B cell (primary cell): ENCODE measurements around the gene CCDC57. TPM values are rescaled to one million over a fixed set of nuclear protein-coding genes. Genes with fewer than 3 reads are reported as not detected.

Source experiments
- ATAC-seq: fragments of 200-7000 bp; cut with Tn5 transposase; one replicate; pipeline ENCODE4 v1.10.0; 2021; ENCODE audit warnings: low read depth, mild to moderate bottlenecking, moderate number of reproducible peaks, moderate library complexity
- CTCF ChIA-PET: fragments of 350-600 bp; sonication (Branson Sonifier 250); formaldehyde crosslinking; loops from one replicate; lab custom pipeline; 2021; ENCODE audit warnings: antibody characterized with exemption, inconsistent platforms; lab: Charles Lee
- POLR2A ChIA-PET: fragments of 350-600 bp; sonication (Branson Sonifier 250); formaldehyde crosslinking; loops from one replicate; lab custom pipeline; 2021; ENCODE audit warnings: antibody characterized with exemption; lab: Charles Lee
- DNase-seq: peaks from one replicate; pipeline ENCODE4 v3.0.0; 2013
- H2AFZ ChIP-seq: 2 replicates; pipeline ENCODE4 v1.6.1; 2012; ENCODE audit warnings: mild to moderate bottlenecking, low read depth, low read length; ENCODE audit not compliant: insufficient read depth, poor library complexity, severe bottlenecking
- H3K27ac ChIP-seq, 2 donors: 1 replicate in 1 of 2; 2 replicates in 1 of 2; pipeline ENCODE4 v1.5.1; 2012 to 2013; ENCODE audit warnings: low read length in 2 of 2, mild to moderate bottlenecking in 2 of 2, moderate library complexity in 1 of 2
- H3K27me3 ChIP-seq, 4 experiments: fragments of 200-600 bp in 1 of 4; sonication (generic) in 1 of 4; replicated peaks in 1 of 4; 1 replicate in 2 of 4; 2 replicates in 2 of 4; pipeline versions ENCODE4 v1.6.1 to v1.7.0; 2013 to 2016; ENCODE audit warnings: low read length in 3 of 4, mild to moderate bottlenecking in 2 of 4, mixed read lengths in 1 of 4, moderate library complexity in 1 of 4; ENCODE audit not compliant: insufficient read depth in 4 of 4, control insufficient read depth in 3 of 4; ENCODE audit errors: control extremely low read depth in 1 of 4
- H3K36me3 ChIP-seq, 2 experiments: replicated peaks in 1 of 2; 1 replicate in 1 of 2; 2 replicates in 1 of 2; pipeline versions ENCODE4 v1.6.1 to v1.7.1; 2013; ENCODE audit warnings: low read length in 1 of 2; ENCODE audit not compliant: insufficient read depth in 2 of 2, control insufficient read depth in 1 of 2; ENCODE audit errors: control extremely low read depth in 1 of 2, extremely low read depth in 1 of 2
- H3K4me1 ChIP-seq, 2 donors: fragments of 200-600 bp in 1 of 2; sonication (generic) in 1 of 2; 1 replicate in 1 of 2; 2 replicates in 1 of 2; pipeline versions ENCODE4 v1.5.1 to v1.6.1; 2013 to 2017; ENCODE audit warnings: low read length in 2 of 2; ENCODE audit not compliant: control insufficient read depth in 2 of 2, insufficient read depth in 2 of 2
- H3K4me2 ChIP-seq: replicated peaks from 2 replicates; pipeline ENCODE3; 2012; ENCODE audit warnings: mild to moderate bottlenecking, low read depth, low read length; ENCODE audit not compliant: poor library complexity, severe bottlenecking
- H3K4me3 ChIP-seq, 5 experiments: fragments of 200-600 bp in 1 of 5; sonication (generic) in 1 of 5; 1 replicate in 3 of 5; 2 replicates in 2 of 5; pipeline versions ENCODE4 v1.5.1 to v1.7.0; 2011 to 2016; ENCODE audit warnings: low read length in 4 of 5, mild to moderate bottlenecking in 4 of 5, low read depth in 2 of 5, control low read depth in 1 of 5, moderate library complexity in 1 of 5; ENCODE audit not compliant: insufficient read depth in 1 of 5; ENCODE audit errors: control extremely low read depth in 1 of 5, extremely low read depth in 1 of 5
- H3K79me2 ChIP-seq: fragments of 200-600 bp; sonication (generic); one replicate; pipeline ENCODE4 v1.6.0; 2016; ENCODE audit warnings: low read length; ENCODE audit not compliant: control insufficient read depth, insufficient read depth
- H3K9ac ChIP-seq: fragments of 200-600 bp; sonication (generic); 2 replicates; pipeline ENCODE4 v1.6.1; 2017; ENCODE audit warnings: mild to moderate bottlenecking, low read length, moderate library complexity
- H3K9me3 ChIP-seq, 3 donors: one replicate each; pipeline versions ENCODE4 v1.6.1 to v1.7.1; 2013; ENCODE audit warnings: low read length in 2 of 3; ENCODE audit not compliant: control insufficient read depth in 2 of 3, insufficient read depth in 1 of 3; ENCODE audit errors: control extremely low read depth in 1 of 3
- H4K20me1 ChIP-seq: 2 replicates; pipeline ENCODE4 v1.6.0; 2012; ENCODE audit warnings: mild to moderate bottlenecking, low read length; ENCODE audit not compliant: insufficient read depth, control insufficient read depth, poor library complexity, severe bottlenecking
- H3K27ac Mint-ChIP-seq: one replicate; pipeline ENCODE4 v1.8.0; 2021; ENCODE audit warnings: mixed read lengths
- H3K27me3 Mint-ChIP-seq: one replicate; pipeline ENCODE4 v1.8.0; 2021; ENCODE audit warnings: mixed read lengths
- H3K4me1 Mint-ChIP-seq: one replicate; pipeline ENCODE4 v1.8.0; 2021; ENCODE audit warnings: mixed read lengths
- H3K4me3 Mint-ChIP-seq: one replicate; pipeline ENCODE4 v1.8.0; 2021; ENCODE audit warnings: mixed read lengths
- H3K9me3 Mint-ChIP-seq: one replicate; pipeline ENCODE4 v1.8.0; 2022; ENCODE audit warnings: mixed read lengths; ENCODE audit not compliant: insufficient read depth
- CTCF ChIP-seq: fragments of 200-600 bp; IDR thresholded peaks from one replicate; pipeline ENCODE4 v1.8.0; 2022; ENCODE audit warnings: antibody characterized with exemption, mild to moderate bottlenecking
- EZH2 ChIP-seq: IDR thresholded peaks from 2 replicates; pipeline ENCODE4 v1.6.1; 2012; ENCODE audit warnings: borderline replicate concordance, low read depth, mild to moderate bottlenecking, moderate library complexity, low read length; ENCODE audit not compliant: insufficient read depth, poor library complexity, severe bottlenecking
- WGBS: methylation state at CpG from one replicate; pipeline ENCODE4 v1.1.5; 2013; ENCODE audit warnings: missing lambda C conversion rate; ENCODE audit not compliant: insufficient coverage; 5-methylcytosine and 5-hydroxymethylcytosine counted together
- intact Hi-C: fragments of 100-400 bp; cut with micrococcal nuclease; formaldehyde crosslinking; loops from one replicate; pipeline ENCODE4 v1.10.0; 2022
- polyA plus RNA-seq: library from polyadenylated mRNA; depleted of rRNA; stranded (reverse); fragments of >200 nt; gene quantifications from 2 replicates; pipeline ENCODE4 v1.2.3, GENCODE V29; 2012
- total RNA-seq, 2 donors: library from RNA; stranded (reverse); fragments of 120-200 nt in 1 of 2; gene quantifications; 1 replicate in 1 of 2; 2 replicates in 1 of 2; pipeline versions ENCODE4 v1.2.3 to v1.2.4, GENCODE V29; 2013 to 2022

The CCDC57 gene
- total and polyA plus RNA-seq, 2 donors (not counting 1 experiment from before 2014, with no cell fraction given) = 49.7 to 67.2 TPM

GRCh38 chr17:82239401-82239925 is 26.8 kb upstream of the CCDC57 start:
- no peak overlapping the region for H3K27ac Mint-ChIP-seq
- no peak overlapping the region for H3K4me3 Mint-ChIP-seq

More at GRCh38 chr17:82239401-82239925, 26.8 kb upstream of the CCDC57 start:
- peaks cover 50% of the 10 kb centered on the region for H3K4me1 Mint-ChIP-seq
- Histone ChIP-seq H3K36me3 (peaks cover 0 to 31% of the 10 kb centered on the region in 2 experiments), H3K9ac (no peak overlapping the region), H3K9me3 (peaks cover 0 to 4% (median 0%) of the 10 kb centered on the region in 3 donors), H3K4me3 (no peak overlapping the region), H3K79me2 (peaks cover 36% of the 10 kb centered on the region), H3K27ac (no peak overlapping the region), H2AFZ (no peak overlapping the region), H3K27me3 (no peaks in the 10 kb centered on the region), H4K20me1 (peaks cover 97% of the 10 kb centered on the region), H3K4me2 (peak overlapping the region; percentile 1), H3K4me1 (peaks cover 14 to 49% of the 10 kb centered on the region in 2 donors)
- DNase-seq = no peak
- intact Hi-C loops = no loop called here
- ATAC-seq = no peak
- no peaks in the 10 kb centered on the region for H3K27me3 Mint-ChIP-seq
- H3K9me3 Mint-ChIP-seq = no peaks in the 10 kb centered on the region
- ChIA-PET POLR2A (no interaction called here), CTCF (interaction anchor here (0.8 to 5.1 kb wide), 2 partner anchors 33 to 84 kb away, joined by 3 to 53 read pairs; no protein-coding TSS in a partner anchor)
- 83% methylated on average over 17 of the region's 17 CpGs for WGBS
- TF ChIP-seq CTCF (no peak), EZH2 (no peak)
